HuH-7.5 (cell line): ENCODE results near the gene MARK3.
"Not testable (repeated sequence)": the region's sequence is repeated elsewhere in the genome, so short reads cannot be mapped to it uniquely, and the experiment has no call there.

Source experiments
- DNase-seq: peaks from one replicate; pipeline ENCODE4 v3.0.0; 2011; ENCODE audit warnings: low spot score

Gene MARK3

GRCh38 chr14:103514596-103515421 lies 129.6 kb downstream of the MARK3 start:
- no peak for DNase-seq

- no peak for DNase-seq
These were observed 131.4 kb downstream of the MARK3 start for GRCh38 chr14:103516426-103517173.

GRCh38 chr14:103517174-103517566 lies 132.0 kb downstream of the MARK3 start:
- DNase-seq, result no peak

- DNase-seq, result no peak
These were observed 132.7 kb downstream of the MARK3 start for GRCh38 chr14:103517721-103518421.

- DNase-seq, result peak; percentile 97
These were observed 133.3 kb downstream of the MARK3 start for GRCh38 chr14:103518422-103519042.

GRCh38 chr14:103519043-103519836 lies 134.0 kb downstream of the MARK3 start:
- DNase-seq, result no peak

DNA sequence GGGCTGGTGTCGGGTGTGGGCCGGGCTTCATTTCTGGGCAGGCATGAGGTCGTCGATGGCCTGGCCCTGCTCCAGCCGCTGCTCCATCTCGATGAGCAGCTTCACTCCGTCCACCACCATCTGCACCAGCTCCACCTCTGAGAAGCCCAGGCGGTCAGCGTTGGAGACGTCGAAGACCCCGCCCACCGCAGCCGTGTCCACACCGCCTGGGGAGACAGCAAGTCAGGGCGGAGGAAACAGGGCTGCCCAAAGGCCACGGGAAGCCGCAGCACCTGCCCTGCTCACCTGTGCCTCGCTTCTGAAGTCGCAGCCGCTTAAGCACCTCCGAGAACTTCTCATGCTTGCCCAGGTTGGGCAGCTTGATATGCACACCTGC lies 134.6 kb downstream of the MARK3 start:
- DNase-seq, result no peak

DNA sequence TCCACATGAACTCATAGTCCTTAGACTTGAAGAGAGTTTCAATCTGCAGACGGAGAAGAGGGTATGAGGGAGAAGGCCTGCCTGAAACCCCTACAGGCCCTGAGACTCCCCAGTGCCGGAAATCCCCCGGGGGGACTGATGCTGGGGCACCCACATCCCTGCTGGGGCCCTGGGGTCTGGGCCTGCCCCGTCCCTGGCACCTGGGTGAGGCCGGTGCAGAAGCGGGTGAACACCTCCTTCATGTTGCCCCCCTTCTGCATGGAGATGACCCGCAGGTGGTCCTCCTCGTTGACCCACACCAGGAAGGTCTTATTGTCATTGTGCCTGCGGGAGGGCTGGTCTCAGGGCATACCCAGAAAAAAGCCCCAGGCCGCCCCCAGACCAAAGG lies 135.0 kb downstream of the MARK3 start:
- DNase-seq, result no peak

- peak; percentile 83 for DNase-seq
These were observed 135.6 kb downstream of the MARK3 start for GRCh38 chr14:103520657-103521437.

- DNase-seq, result no peak
These were observed 136.3 kb downstream of the MARK3 start for GRCh38 chr14:103521438-103521950.

- no peak for DNase-seq
These were observed 136.8 kb downstream of the MARK3 start for GRCh38 chr14:103521951-103522563.

- DNase-seq, result peak; percentile 91
These were observed 137.7 kb downstream of the MARK3 start, which contains the start of gene CKB for GRCh38 chr14:103522649-103523574. Gene CKB (minus strand): TSS chr14:103522830. CDS start chr14:103522493, 337 bp downstream.

GRCh38 chr14:103523575-103523954 lies 138.3 kb downstream of the MARK3 start:
- no peak for DNase-seq

DNA sequence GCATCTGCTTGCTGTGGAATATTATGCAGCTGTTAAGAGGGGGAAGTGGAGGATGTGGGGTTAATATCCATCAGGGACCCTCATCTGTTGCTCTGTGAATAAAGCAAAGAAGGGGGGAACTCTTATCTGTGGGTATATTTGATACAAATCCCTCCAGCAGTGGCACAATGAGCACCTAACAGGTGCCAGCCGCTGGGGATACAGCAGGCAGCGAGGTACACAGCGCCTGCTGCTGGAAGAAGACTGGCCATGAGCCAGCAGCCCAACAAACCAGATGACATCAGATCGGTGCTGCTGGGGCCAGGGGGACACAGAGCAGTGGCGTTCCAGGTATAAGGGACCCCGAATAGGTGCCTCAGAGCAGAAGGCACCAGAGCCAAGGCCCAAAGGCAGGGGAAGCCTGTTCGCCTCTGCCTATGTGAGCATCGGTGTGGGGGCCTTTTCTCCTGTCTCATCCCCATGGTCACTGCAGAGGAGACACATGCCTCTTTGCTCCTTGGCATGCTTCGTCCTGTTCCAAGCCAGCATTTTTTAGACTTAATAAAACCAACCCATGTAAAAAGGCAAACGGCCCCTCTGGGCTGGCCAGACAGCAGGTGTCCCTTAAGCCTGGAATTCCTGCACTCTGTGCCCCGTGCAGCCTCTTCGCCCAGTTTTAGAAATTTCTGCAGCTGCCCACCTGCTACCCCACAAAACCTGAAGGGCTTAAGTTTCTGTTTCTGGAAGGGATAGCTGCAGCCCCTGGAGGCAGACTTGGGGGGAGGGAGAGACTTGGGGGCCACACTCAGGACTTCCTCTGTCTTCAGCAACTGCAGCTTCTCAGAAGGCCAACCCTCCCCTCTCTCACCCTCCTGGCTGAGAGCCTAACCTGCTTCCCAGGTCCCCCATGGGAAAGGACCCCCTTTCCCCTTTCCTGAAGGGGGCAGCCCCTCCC lies 139.1 kb downstream of the MARK3 start:
- DNase-seq, result no peak

DNA sequence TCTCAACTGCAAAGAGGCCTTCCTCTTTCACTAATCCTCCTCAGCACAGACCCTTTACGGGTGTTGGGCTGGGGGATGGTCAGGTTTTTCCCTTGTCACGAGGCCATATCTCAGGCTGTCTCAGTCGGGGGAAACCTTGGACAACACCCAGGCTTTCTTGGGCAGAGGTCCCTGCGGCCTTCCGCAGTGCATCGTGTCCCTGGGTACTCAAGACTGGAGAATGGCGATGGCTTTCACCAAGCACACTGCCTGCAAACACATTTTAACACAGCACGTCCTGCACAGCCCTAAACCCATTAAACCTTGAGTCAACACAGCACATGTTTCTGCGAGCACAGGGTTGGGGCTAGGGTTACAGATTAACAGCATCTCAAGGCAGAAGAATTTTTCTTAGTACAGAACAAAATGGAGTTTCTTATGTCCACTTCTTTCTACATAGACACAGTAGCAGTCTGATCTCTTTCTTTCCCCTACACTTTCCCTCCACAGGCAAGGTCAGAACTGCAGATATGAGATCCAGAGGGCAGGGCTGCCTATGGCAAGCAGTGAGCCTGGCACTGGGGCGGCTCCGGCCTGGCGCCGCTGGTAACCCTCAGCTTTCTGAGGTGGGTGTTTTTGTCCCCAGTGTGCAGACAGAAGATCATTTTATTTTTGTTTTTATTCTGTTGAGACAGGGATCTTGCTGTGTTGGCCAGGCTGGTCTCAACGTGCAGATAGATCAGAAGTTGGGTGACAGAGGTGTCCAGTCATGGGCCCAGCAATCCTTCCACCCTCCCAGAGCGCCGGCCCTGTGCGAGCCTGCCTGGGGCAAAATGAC lies 140.4 kb downstream of the MARK3 start:
- not testable (repeated sequence) for DNase-seq

GRCh38 chr14:103526247-103526913 lies 141.2 kb downstream of the MARK3 start:
- no peak for DNase-seq
